ENCODE results near the gene LAMA3.

The LAMA3 gene

DNA sequence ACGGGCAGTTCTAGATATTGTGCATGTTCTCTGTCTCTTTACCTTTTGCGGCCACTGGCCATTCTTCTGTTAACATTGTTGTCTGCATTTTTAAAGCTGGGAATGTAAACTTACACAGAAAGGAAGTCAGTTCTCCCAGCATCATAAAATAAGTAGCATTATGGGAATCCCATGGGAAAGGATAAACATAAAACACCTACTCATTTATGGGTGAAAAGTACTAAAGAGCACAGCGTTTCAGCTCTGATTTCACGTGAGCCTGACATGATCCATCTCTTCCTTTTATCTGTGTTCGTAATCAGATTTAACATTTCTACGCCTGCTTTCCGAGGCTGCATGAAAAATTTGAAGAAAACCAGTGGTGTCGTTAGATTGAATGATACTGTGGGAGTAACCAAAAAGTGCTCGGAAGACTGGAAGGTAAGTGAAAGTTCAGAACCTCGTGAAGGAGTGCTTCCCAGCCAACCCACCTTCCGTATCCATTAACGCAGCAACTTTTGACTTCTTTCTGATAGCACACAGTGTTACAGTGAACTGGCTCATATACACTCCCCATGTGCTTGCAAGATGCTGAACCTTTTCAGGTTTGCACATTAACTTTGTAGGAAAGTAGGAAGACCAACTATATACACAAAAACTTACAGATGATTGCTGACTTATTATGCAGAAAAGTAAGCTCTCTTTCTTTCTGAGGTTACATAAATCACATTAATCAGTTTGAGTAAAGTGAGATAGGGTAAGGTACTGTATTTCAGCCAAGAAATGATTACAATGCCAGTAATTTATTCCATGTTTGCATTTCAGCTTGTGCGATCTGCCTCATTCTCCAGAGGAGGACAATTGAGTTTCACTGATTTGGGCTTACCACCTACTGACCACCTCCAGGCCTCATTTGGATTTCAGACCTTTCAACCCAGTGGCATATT is 238.8 kb downstream of the LAMA3 start:
- H3K36me3 ChIP-seq (ENCODE audit: insufficient read depth, low read length) = no peaks in the 10 kb centered on the region
- H3K79me2 ChIP-seq (ENCODE audit: insufficient read depth, low read length) = no peaks in the 10 kb centered on the region
- H3K4me2 ChIP-seq (ENCODE audit: low read depth, low read length, poor library complexity, severe bottlenecking) = no peak overlapping the region
- H3K9me2 ChIP-seq (replicated peaks; ENCODE audit: low read depth, low read length) = no peaks in the 10 kb centered on the region
- no peaks in the 10 kb centered on the region for H3K9me3 ChIP-seq (ENCODE audit: insufficient read depth, low read depth, low read length)
- H2AFZ ChIP-seq (ENCODE audit: low read length) = no peak overlapping the region
- TF ChIP-seq EZH2phosphoT487 (IDR thresholded peaks at IDR 0.05; ENCODE audit: borderline replicate concordance) = no peak
- no peak for TF ChIP-seq CTCF (conservative IDR thresholded peaks at IDR 0.05; ENCODE audit: low read length)
- no peaks in the 10 kb centered on the region for H3K27me3 ChIP-seq (ENCODE audit: insufficient read depth, low read length, poor library complexity, severe bottlenecking)
- no peaks in the 10 kb centered on the region for H4K20me1 ChIP-seq (ENCODE audit: insufficient read depth, low read length, poor library complexity, severe bottlenecking)
- no peaks in the 10 kb centered on the region for H3F3A ChIP-seq (ENCODE audit: low read depth)
- no peak overlapping the region for H3K9ac ChIP-seq (ENCODE audit: low read depth, low read length, poor library complexity, severe bottlenecking)
- no peak overlapping the region for H3K4me3 ChIP-seq (ENCODE audit: low read length, poor library complexity, severe bottlenecking)
- peaks cover 5% of the 10 kb centered on the region for H3K4me1 ChIP-seq (ENCODE audit: insufficient read depth, low read length, poor library complexity, severe bottlenecking)

GRCh38 chr18:23929362-23929930 is 240.2 kb downstream of the LAMA3 start:
- Histone ChIP-seq H3K27me3 (ENCODE audit: insufficient read depth, low read length, poor library complexity, severe bottlenecking) (no peaks in the 10 kb centered on the region), H3K79me2 (ENCODE audit: insufficient read depth, low read length) (no peaks in the 10 kb centered on the region), H3K4me2 (ENCODE audit: low read depth, low read length, poor library complexity, severe bottlenecking) (no peak overlapping the region), H3K9ac (ENCODE audit: low read depth, low read length, poor library complexity, severe bottlenecking) (no peak overlapping the region), H3K4me3 (ENCODE audit: low read length, poor library complexity, severe bottlenecking) (no peak overlapping the region), H2AFZ (ENCODE audit: low read length) (no peak overlapping the region), H3K9me3 (ENCODE audit: insufficient read depth, low read depth, low read length) (no peaks in the 10 kb centered on the region), H4K20me1 (ENCODE audit: insufficient read depth, low read length, poor library complexity, severe bottlenecking) (no peaks in the 10 kb centered on the region), H3K4me1 (ENCODE audit: insufficient read depth, low read length, poor library complexity, severe bottlenecking) (no peaks in the 10 kb centered on the region), H3F3A (ENCODE audit: low read depth) (no peaks in the 10 kb centered on the region), H3K36me3 (ENCODE audit: insufficient read depth, low read length) (no peaks in the 10 kb centered on the region), H3K9me2 (replicated peaks; ENCODE audit: low read depth, low read length) (no peaks in the 10 kb centered on the region)
- TF ChIP-seq CTCF (conservative IDR thresholded peaks at IDR 0.05; ENCODE audit: low read length) = no peak
- no peak for TF ChIP-seq EZH2phosphoT487 (IDR thresholded peaks at IDR 0.05; ENCODE audit: borderline replicate concordance)

GRCh38 chr18:23930002-23930401 is 240.7 kb downstream of the LAMA3 start:
- Histone ChIP-seq H3K4me2 (ENCODE audit: low read depth, low read length, poor library complexity, severe bottlenecking) (no peak overlapping the region), H3K9me2 (replicated peaks; ENCODE audit: low read depth, low read length) (no peaks in the 10 kb centered on the region), H3K79me2 (ENCODE audit: insufficient read depth, low read length) (no peaks in the 10 kb centered on the region), H3K4me3 (ENCODE audit: low read length, poor library complexity, severe bottlenecking) (no peak overlapping the region), H3K4me1 (ENCODE audit: insufficient read depth, low read length, poor library complexity, severe bottlenecking) (no peaks in the 10 kb centered on the region), H4K20me1 (ENCODE audit: insufficient read depth, low read length, poor library complexity, severe bottlenecking) (no peaks in the 10 kb centered on the region), H3K9me3 (ENCODE audit: insufficient read depth, low read depth, low read length) (no peaks in the 10 kb centered on the region), H3F3A (ENCODE audit: low read depth) (no peaks in the 10 kb centered on the region), H3K9ac (ENCODE audit: low read depth, low read length, poor library complexity, severe bottlenecking) (no peak overlapping the region), H3K27me3 (ENCODE audit: insufficient read depth, low read length, poor library complexity, severe bottlenecking) (no peaks in the 10 kb centered on the region), H3K36me3 (ENCODE audit: insufficient read depth, low read length) (no peaks in the 10 kb centered on the region), H2AFZ (ENCODE audit: low read length) (no peak overlapping the region)
- TF ChIP-seq CTCF (conservative IDR thresholded peaks at IDR 0.05; ENCODE audit: low read length) (no peak), EZH2phosphoT487 (IDR thresholded peaks at IDR 0.05; ENCODE audit: borderline replicate concordance) (no peak)

All from Loucy (cell line).